ENCODE measurements around the gene LDLRAD4. TPM values are rescaled to one million over a fixed set of nuclear protein-coding genes. Genes with fewer than 3 reads are reported as not detected.

LDLRAD4 gene
- total RNA-seq, 2 experiments from 2014 or later = 37.3 to 38.5 TPM

GRCh38 chr18:13440277-13441248 lies 222.0 kb downstream of the LDLRAD4 start:
- ATAC-seq (no peak), DNase-seq (no peak)
- intact Hi-C loops (cut with micrococcal nuclease) = no loop called here
- ChIA-PET POLR2A (no interaction called here), CTCF (interaction anchor here (0.7 to 1.4 kb wide), 2 partner anchors 130 to 224 kb away, joined by 3 to 5 read pairs; no protein-coding TSS in a partner anchor)
- Mint-ChIP-seq H3K4me1 (ENCODE audit: low read depth) (peaks cover 48% of the 10 kb centered on the region), H3K36me3 (ENCODE audit: low read depth) (no peaks in the 10 kb centered on the region), H3K27me3 (no peaks in the 10 kb centered on the region), H3K9me3 (no peaks in the 10 kb centered on the region), H3K27ac (no peak overlapping the region), H3K4me3 (no peak overlapping the region)
- TF ChIP-seq, protein P1, sequence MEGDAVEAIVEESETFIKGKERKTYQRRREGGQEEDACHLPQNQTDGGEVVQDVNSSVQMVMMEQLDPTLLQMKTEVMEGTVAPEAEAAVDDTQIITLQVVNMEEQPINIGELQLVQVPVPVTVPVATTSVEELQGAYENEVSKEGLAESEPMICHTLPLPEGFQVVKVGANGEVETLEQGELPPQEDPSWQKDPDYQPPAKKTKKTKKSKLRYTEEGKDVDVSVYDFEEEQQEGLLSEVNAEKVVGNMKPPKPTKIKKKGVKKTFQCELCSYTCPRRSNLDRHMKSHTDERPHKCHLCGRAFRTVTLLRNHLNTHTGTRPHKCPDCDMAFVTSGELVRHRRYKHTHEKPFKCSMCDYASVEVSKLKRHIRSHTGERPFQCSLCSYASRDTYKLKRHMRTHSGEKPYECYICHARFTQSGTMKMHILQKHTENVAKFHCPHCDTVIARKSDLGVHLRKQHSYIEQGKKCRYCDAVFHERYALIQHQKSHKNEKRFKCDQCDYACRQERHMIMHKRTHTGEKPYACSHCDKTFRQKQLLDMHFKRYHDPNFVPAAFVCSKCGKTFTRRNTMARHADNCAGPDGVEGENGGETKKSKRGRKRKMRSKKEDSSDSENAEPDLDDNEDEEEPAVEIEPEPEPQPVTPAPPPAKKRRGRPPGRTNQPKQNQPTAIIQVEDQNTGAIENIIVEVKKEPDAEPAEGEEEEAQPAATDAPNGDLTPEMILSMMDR (IDR thresholded peaks at IDR 0.05) = no peak

GRCh38 chr18:13441736-13442135 lies 223.2 kb downstream of the LDLRAD4 start:
- intact Hi-C loops (cut with micrococcal nuclease) = no loop called here
- ATAC-seq (no peak), DNase-seq (no peak)
- TF ChIP-seq, protein P1 (IDR thresholded peaks at IDR 0.05) = no peak
- no peak overlapping the region for H3K4me3 Mint-ChIP-seq
- ChIA-PET CTCF (no interaction called here), POLR2A (no interaction called here)
- H3K36me3 Mint-ChIP-seq (ENCODE audit: low read depth) = no peaks in the 10 kb centered on the region
- H3K27ac Mint-ChIP-seq = no peak overlapping the region
- H3K4me1 Mint-ChIP-seq (ENCODE audit: low read depth) = peaks cover 36% of the 10 kb centered on the region
- no peaks in the 10 kb centered on the region for H3K27me3 Mint-ChIP-seq
- no peaks in the 10 kb centered on the region for H3K9me3 Mint-ChIP-seq

- no peak for ATAC-seq
- Mint-ChIP-seq H3K27me3 (no peaks in the 10 kb centered on the region), H3K9me3 (no peaks in the 10 kb centered on the region), H3K4me3 (no peak overlapping the region), H3K4me1 (ENCODE audit: low read depth) (peaks cover 30% of the 10 kb centered on the region), H3K36me3 (ENCODE audit: low read depth) (no peaks in the 10 kb centered on the region), H3K27ac (no peak overlapping the region)
- ChIA-PET CTCF (no interaction called here), POLR2A (no interaction called here)
- no peak for DNase-seq
- TF ChIP-seq, protein P1 (IDR thresholded peaks at IDR 0.05) = no peak
- intact Hi-C loops (cut with micrococcal nuclease) = no loop called here
These were observed 223.9 kb downstream of the LDLRAD4 start for GRCh38 chr18:13442451-13442850.

- no peaks in the 10 kb centered on the region for H3K36me3 Mint-ChIP-seq (ENCODE audit: low read depth)
- POLR2A ChIA-PET = no interaction called here
- H3K27me3 Mint-ChIP-seq = no peaks in the 10 kb centered on the region
- TF ChIP-seq, protein P1 (IDR thresholded peaks at IDR 0.05) = no peak
- DNase-seq = no peak
- intact Hi-C loops (cut with micrococcal nuclease) = no loop called here
- CTCF ChIA-PET = interaction anchor here (0.8 to 1.3 kb wide), 3 partner anchors 12 to 227 kb away, joined by 3 to 4 read pairs (median 4); no protein-coding TSS in a partner anchor
- no peaks in the 10 kb centered on the region for H3K9me3 Mint-ChIP-seq
- no peak overlapping the region for H3K4me3 Mint-ChIP-seq
- peak overlapping the region; percentile 40 for H3K27ac Mint-ChIP-seq
- peaks cover 21% of the 10 kb centered on the region for H3K4me1 Mint-ChIP-seq (ENCODE audit: low read depth)
- no peak for ATAC-seq
These were observed 225.0 kb downstream of the LDLRAD4 start for GRCh38 chr18:13443552-13443951.
